Measurements from ENCODE around the gene PDGFD.

PDGFD gene

DNA sequence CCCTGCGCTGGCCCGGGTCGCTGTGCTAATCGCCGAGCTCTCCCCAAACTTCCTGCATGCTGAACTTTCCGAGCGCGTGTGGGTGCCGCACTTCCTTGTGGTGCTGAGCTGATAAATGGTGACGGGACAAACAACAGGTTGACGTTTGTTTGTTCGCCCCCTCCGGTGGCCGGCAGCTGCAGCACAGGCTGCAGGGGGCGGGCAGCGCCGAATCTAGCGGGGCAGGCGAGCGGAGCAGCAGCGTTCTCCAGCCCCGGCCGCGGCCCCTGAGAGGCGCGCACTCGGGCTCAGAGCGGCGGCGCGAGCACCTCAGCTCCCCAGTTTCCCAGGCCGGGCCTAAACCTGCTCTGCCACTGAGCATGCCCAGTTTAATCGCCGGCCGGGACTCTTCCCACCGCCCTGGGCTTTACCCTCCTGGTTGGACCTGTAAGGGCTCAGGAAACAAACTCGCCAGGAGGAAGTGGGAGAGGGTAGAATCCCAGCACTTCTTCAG, at the start of gene PDGFD:
Gene PDGFD (minus strand): TSS at position 120 of the 493 bp plus-strand sequence.
- peak; percentile 8 to 16 for DNase-seq (ENCODE audit: low read depth in 2 of 2)

- no peak for DNase-seq (ENCODE audit: low read depth in 2 of 2)
Measured at GRCh38 chr11:104206936-104207335, 43.0 kb upstream of the PDGFD start.

- DNase-seq (ENCODE audit: low read depth in 2 of 2) = no peak
Measured at GRCh38 chr11:104205838-104206237, 41.9 kb upstream of the PDGFD start.

- no peak for DNase-seq (ENCODE audit: low read depth in 2 of 2)
Measured at GRCh38 chr11:104200688-104201087, 36.7 kb upstream of the PDGFD start.

DNA sequence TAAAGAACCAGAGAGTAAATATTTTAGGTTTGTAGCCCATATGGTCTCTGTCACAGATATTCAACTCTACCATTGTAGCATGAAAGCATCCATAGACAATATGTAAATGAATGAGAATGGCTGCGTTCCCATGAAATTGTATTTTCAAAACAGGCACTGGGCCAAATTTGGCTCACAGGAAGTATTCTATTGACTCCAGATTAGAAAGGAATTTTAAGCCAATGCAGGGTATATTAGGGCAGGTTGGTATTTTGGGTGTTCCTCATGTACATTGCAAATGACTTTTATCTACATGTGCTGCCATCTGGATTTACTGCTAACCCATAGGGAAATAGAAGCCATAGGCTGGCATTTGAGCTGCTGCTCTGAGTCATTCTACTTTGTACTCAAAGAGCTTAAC, 35.1 kb upstream of the PDGFD start:
- DNase-seq (ENCODE audit: low read depth in 2 of 2) = no peak

- DNase-seq (ENCODE audit: low read depth in 2 of 2) = no peak
Measured at GRCh38 chr11:104198576-104198975, 34.6 kb upstream of the PDGFD start.

DNA sequence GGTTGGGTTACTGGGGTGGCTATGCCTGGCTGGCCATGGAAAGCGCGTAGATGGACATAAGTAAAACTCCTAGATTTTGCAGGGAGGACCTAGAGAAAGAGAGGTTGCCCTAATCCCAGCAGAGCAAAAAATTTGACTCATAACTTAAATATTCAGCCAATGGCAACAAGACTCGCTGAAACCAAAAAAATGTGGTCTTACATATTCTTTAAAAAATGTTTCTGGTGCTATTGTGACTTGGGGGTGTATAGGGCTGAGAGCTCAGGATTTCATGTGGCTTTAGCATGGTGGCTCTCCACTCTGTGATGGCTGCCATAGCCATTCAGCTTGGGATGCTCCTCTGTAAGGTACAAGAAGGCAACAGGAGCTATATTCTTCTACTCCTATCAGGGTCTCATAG, 27.2 kb upstream of the PDGFD start:
- no peak for DNase-seq (ENCODE audit: low read depth in 2 of 2)

DNA sequence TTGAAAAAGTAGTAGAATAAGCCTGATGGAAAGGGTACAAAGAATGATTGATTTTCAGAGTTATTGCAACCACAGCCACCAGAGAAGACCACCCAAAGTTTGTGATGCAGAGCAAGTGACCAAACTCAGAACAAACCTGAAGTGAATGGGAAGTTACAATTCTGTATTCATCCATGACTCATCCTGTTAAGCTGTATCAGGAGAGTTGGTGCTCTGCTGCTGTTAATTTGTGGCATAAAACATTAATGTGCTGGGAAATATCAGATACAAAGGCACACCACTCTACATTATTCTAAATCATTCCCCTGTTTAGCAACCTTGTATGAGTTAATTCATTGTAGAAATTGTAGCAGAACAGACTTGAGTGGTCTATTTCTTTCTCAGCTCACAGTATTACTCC, 19.6 kb upstream of the PDGFD start:
- no peak for DNase-seq (ENCODE audit: low read depth in 2 of 2)

GRCh38 chr11:104175769-104176168, 11.8 kb upstream of the PDGFD start:
- DNase-seq (ENCODE audit: low read depth in 2 of 2) = no peak

DNA sequence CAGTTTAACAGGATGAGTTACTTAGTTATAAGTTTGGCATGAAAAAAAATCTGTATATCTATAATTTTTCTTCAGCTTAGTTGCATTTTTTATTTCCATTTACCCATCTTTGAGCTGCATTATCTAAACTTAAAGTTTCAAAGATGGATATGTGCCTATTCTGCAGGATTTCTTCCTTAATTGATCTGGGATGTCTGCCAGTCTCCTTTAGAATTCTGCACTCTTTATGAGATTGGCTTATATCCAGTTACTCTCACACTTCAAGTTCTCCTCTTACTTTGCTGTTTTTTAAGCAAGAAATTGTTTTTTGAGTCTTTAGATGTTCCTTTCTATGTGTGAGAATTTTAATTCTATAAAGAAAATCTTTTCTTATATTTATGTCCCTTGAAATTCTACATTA, 5.1 kb upstream of the PDGFD start:
- no peak for DNase-seq (ENCODE audit: low read depth in 2 of 2)

DNA sequence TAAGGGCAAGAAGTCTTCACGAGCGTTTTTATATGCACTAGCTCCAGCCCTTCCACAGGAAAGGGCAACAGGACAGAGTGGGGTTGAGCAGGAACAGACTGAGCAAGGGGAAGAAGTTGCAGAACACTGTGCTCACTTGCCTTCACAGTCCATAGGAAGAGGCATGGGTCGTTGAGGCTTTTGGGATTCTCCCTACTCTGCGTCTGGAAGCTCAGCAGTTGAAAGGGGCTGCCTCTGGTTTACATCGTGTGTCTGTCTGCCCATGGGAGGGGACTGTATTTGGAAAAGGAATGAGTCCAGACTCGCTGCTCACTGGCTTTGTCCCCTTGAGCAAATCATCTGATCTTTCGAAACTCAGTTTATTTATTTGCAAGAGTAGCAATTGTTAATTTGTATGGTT, 1.1 kb upstream of the PDGFD start:
- DNase-seq (ENCODE audit: low read depth in 2 of 2) = no peak

DNA sequence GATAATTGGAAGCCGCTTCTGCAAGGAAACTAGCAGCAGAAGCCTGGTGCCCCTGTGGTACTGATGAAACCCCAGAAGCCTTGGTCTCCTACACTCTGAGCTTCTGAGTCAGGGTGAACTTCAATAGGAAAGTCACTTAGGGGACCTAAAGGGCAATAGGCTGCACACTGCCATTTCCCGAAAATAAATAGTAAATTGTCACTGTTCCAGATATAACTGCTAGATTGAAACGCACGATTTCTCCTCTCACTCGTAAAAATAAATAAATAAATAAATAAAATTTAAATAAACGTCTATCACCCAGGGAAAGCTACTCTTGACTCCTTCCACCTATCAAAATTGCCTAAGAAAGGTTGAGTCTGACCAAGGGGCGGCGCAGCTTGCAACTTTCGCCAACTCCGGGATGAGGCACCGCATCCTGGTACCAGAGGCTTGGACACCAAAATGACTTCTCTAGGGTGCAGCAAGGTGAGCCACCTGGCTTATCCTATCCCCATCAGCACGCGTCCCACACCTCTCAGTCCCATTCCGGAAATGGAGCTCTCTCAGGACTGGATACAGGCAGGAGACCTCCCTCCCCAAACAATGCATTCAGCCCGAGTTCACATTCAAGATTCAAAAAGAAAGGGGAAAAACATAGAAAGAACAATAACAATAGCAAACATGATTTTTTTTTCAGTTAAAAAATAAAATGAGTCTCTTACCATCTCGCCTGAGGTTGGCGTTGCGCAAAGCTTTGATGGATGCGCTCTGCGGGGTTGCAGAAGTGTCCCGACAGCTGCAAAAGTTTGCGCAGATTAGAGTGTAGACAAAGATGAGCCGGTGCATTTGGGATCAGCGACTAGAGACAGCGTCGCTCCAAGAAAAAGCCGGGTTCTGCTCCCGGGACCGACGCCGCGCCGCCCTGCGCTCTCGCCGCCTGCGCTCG, 583 bp downstream of the PDGFD start:
- no peak for DNase-seq (ENCODE audit: low read depth in 2 of 2)

- no peak for DNase-seq (ENCODE audit: low read depth in 2 of 2)
Measured at GRCh38 chr11:104161751-104162450, 2.0 kb downstream of the PDGFD start.

- DNase-seq (ENCODE audit: low read depth in 2 of 2) = no peak
Measured at GRCh38 chr11:104159356-104159755, 4.6 kb downstream of the PDGFD start.

GRCh38 chr11:104155375-104155774, 8.6 kb downstream of the PDGFD start:
- no peak for DNase-seq (ENCODE audit: low read depth in 2 of 2)

GRCh38 chr11:104154296-104154695, 9.7 kb downstream of the PDGFD start:
- DNase-seq (ENCODE audit: low read depth in 2 of 2) = no peak

GRCh38 chr11:104152941-104153505, 10.9 kb downstream of the PDGFD start:
- DNase-seq (ENCODE audit: low read depth in 2 of 2) = no peak

DNA sequence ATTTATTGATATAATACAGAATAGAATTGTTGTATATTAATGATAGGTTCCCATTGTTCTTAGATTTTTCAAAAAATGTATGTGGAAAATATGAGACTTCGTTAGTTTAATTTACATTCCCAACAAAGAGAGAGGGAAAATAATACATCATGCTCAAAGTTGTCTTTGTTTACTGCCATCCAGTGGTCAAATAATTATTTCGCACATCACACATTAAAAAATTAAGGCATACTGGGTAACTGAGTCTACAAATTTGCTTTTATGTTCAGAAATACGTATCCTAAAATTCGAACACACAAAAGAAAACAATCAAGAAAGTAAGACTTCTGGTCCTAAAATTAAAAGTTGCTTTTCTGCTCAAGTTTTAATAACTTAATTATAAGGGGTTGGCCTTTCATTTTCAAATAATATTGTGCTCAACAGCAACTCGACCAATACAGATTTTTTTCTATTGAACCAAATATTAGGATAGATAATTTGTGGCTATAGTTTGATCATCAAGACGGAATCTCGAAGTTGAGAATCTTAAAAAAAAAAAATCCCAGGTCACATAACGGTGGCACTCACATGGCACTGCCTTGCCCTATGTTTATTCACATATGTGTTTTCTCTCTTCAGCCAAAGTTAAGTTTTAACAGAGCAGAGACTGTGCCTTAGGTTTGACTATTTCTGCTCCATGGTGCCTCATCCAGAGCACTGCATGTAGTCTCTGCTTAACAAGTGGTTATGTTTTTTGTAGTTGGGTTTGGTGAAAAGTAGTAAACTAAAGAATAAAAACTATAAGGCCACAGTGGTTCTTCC, 12.3 kb downstream of the PDGFD start:
- DNase-seq (ENCODE audit: low read depth in 2 of 2) = no peak

- no peak for DNase-seq (ENCODE audit: low read depth in 2 of 2)
Measured at GRCh38 chr11:104148706-104149105, 15.2 kb downstream of the PDGFD start.

DNA sequence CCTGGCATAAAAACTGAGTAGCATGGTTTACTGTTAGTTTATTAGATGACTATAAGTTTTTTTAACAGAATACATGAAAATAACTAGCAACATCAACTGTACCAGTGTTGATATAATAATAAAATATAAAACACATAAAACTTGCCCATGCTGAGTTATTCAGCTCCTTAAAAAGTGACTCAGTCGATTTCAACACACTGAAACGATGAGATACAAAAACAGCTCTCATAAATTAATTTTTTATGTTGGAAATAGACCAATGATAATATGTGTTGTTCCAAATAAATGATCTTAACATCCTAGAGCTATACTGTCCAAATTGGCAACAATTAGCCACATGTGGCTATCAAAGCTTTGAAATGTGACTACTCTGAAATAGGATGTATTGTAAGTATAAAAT, 15.9 kb downstream of the PDGFD start:
- DNase-seq (ENCODE audit: low read depth in 2 of 2) = no peak

DNA sequence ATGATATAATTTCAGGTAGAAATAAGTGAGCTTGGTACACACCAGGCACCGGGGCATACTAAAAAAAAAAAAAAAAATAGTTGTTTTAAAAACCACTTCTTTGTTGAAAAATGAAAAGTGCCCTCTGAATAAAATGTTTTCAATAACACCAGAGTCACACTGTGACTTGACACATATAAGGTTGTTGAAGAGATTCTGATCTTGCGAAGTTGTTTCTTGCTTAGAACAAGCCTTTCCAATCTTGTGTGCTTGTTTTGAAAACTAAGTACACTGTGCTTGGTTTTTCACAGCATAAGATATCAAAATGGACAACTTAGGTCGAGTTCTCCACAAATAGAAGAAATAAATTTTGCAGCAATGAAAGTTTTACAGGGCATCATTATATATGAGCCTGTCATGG, 17.0 kb downstream of the PDGFD start:
- DNase-seq (ENCODE audit: low read depth in 2 of 2) = no peak

DNA sequence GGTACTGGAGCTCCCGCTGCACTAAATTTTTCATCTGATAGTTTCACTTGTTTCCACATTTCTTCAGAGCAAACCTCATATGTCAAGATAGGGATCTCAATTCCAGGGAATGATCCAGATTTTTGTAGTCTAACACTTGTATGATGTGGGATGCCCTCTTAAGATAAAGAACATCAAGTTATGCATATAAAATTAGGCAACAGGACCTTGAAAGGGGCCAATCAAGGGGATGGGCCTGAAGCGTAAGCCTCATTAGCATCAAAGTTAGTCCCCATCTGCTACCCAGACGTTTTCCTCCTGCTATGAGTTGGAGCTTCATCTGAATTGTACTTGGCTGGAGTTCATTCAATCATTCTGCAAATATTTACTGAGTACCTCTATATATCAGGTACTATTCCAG, 17.5 kb downstream of the PDGFD start:
- DNase-seq (ENCODE audit: low read depth in 2 of 2) = no peak
